GM19324 (cell line): Measurements from ENCODE around the gene POTEJ.
"Not testable (repeated sequence)": the region's sequence is repeated elsewhere in the genome, so short reads cannot be mapped to it uniquely, and the experiment has no call there.

ENCODE experiments used
- ATAC-seq: cut with Tn5 transposase; IDR thresholded peaks from one replicate; pipeline ENCODE4 v1.9.1; 2021; ENCODE audit warnings: mild to moderate bottlenecking, moderate library complexity; ENCODE audit not compliant: unreplicated experiment, low FRiP score

POTEJ gene

GRCh38 chr2:130601648-130602302 is 9.5 kb upstream of the POTEJ start:
- ATAC-seq, result not testable (repeated sequence)

GRCh38 chr2:130608276-130609001 is 2.8 kb upstream of the POTEJ start:
- not testable (repeated sequence) for ATAC-seq

GRCh38 chr2:130609002-130609920 is 2.0 kb upstream of the POTEJ start:
- not testable (repeated sequence) for ATAC-seq

- ATAC-seq, result not testable (repeated sequence)
These were observed 754 bp upstream of the POTEJ start for GRCh38 chr2:130610486-130610885.

- not testable (repeated sequence) for ATAC-seq
These were observed 17.7 kb downstream of the POTEJ start for GRCh38 chr2:130628784-130629475.

- not testable (repeated sequence) for ATAC-seq
These were observed 27.7 kb downstream of the POTEJ start for GRCh38 chr2:130638973-130639372.

GRCh38 chr2:130641688-130642087 is 30.4 kb downstream of the POTEJ start:
- ATAC-seq, result not testable (repeated sequence)

DNA sequence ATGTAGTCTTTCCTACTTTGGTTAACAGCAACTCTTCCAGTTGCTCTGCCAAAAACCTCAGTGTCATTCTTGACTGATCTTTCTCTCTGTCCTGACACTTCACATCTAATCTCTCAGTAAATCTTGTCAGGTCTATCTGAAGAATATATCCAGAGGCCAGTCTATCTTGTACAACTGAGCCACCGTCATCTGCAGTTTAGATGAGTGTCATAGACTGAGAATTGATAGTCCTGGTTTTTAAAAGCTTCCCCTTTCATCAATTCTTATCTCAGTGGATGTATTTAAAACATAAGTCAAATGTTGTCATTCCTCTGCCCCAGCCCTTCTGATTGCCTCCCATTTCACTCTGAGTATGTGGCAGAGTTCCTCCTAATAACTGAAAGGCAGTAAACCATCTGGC is 38.0 kb downstream of the POTEJ start:
- not testable (repeated sequence) for ATAC-seq

GRCh38 chr2:130664506-130664905 is 53.3 kb downstream of the POTEJ start:
- not testable (repeated sequence) for ATAC-seq

DNA sequence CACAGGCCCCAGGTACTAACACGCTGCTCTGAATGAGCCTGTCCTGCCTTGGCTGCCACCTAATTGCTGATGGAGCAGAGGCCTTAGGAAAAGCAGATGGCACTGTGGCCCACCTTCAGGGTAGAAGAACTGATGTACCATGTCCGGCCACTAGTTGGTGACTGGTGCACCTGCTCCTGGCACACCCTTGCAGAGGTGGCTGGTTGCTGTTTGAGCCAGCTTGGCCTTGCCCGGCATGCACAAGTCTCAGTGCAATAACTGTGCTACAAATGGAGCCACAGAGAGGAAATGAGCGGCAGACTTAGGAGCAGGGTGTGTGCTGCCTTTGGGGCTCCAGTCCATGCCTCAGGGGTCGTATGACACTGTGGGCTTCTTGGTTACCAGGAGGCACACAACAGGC is 54.4 kb downstream of the POTEJ start:
- ATAC-seq, result not testable (repeated sequence)

DNA sequence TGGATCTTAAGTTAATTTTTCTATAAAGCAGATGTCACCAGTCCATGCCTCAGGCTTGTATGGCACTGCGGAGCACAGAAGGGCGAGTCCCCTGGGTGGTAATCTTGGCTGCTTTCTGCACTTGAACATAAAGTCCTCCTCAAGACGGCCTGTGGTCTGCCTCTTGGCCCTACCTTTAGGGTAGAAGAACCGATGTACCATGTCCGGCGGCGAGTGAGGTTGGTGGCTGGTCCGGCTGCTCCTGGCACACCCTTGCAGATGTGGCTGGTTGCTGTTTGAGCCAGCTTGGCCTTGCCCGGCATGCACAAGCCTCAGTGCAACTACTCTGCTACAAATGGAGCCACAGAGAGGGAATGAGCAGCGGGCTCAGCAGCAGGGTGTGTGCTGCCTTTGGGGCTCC is 56.3 kb downstream of the POTEJ start:
- not testable (repeated sequence) for ATAC-seq

GRCh38 chr2:130670026-130670745 is 58.9 kb downstream of the POTEJ start:
- not testable (repeated sequence) for ATAC-seq

DNA sequence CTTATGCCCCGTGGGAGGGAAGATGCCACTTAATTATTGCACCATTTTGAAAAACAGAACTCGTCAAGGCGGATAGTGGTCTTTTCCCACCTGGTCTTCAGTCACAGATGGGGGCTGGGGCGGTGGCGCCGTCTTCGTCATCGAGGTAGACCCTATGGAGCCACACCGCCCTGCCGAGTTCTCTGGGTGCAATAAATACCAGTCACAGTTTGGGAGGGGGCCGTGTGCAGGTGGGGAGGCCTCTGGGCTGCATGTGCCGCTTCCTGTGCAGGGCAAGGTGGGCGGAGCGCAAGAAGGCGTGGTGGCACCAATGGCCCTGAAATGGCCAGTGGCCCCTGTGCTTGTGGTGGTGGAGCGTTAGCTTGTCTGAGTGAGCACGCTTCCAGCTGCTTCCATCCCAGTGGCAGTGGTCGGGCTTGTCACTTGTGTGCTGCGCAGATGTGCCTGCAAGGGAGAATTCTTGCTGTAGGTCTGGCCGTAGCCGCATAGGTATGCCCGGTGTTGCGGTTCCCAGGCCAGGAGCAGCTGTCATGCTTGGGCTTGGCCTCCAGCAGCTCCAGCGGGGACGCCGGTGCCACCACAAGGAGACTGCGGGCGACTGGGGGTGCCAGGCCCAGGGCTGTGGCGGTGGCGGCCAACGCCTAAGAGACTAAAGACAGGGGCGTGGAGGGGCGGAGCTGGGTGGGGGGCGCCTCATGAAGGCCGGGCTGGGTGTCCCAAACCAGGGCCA is 81.0 kb downstream of the POTEJ start:
- not testable (repeated sequence) for ATAC-seq

DNA sequence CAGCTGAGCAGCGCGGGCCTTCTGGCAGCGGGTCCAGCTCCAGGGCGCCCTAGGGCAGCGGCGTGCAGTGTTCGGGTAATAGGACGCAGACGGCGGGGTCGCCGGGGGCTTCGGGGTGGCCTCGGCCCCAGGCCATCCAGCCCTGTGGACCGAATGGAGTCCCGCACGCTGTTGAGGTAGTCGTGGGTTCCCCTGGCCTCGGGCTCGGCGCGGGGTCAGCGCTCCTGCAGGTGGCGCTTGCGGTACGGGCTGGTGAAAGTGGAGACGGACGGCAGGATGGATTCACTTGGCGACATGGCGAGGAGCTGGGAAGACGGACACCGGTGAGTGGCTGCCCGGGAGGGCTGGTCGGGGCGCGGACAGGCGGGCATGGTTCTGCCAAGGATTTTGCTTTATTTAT is 82.2 kb downstream of the POTEJ start:
- not testable (repeated sequence) for ATAC-seq

- not testable (repeated sequence) for ATAC-seq
These were observed 92.0 kb downstream of the POTEJ start for GRCh38 chr2:130703250-130703649.
